Gastrocnemius medialis (tissue), 4 donors: Measurements from ENCODE around the gene ANKRD13B. TPM values are rescaled to one million over a fixed set of nuclear protein-coding genes. Genes with fewer than 3 reads are reported as not detected.
A peak's percentile ranks its signal among the peaks of the same experiment; 100 is the strongest.

Experiments
- ATAC-seq, 2 donors: fragments of 150-250 bp; one replicate each; pipeline ENCODE4 v1.9.1; 2016
- DNase-seq, 2 donors: peaks; one replicate each; pipeline ENCODE4 v3.0.0-alpha.2; 2019
- H3K27ac ChIP-seq, 4 donors: fragments of 200-600 bp; sonication (generic); 1 replicate in 1 of 4; 2 replicates in 3 of 4; pipeline ENCODE4 v1.5.1; 2016 to 2018; ENCODE audit warnings: mild to moderate bottlenecking in 2 of 4, moderate library complexity in 1 of 4
- H3K27me3 ChIP-seq, 3 donors: fragments of 200-600 bp; sonication (generic) in 2 of 3; 1 replicate in 1 of 3; 2 replicates in 2 of 3; pipeline versions ENCODE4 v1.5.1 to v1.6.0; 2016 to 2019; ENCODE audit warnings: mild to moderate bottlenecking in 1 of 3, moderate library complexity in 1 of 3
- H3K36me3 ChIP-seq, 2 donors: fragments of 200-600 bp; sonication (generic) in 1 of 2; one replicate each; pipeline ENCODE4 v1.5.1; 2017 to 2018
- H3K4me1 ChIP-seq, 2 donors: fragments of 200-600 bp; sonication (generic) in 1 of 2; one replicate each; pipeline ENCODE4 v1.5.1; 2016 to 2017; ENCODE audit warnings: mild to moderate bottlenecking in 2 of 2
- H3K4me3 ChIP-seq, 4 donors: fragments of 200-600 bp; sonication (generic) in 3 of 4; 1 replicate in 1 of 4; 2 replicates in 3 of 4; pipeline ENCODE4 v1.5.1; 2016 to 2019; ENCODE audit warnings: mild to moderate bottlenecking in 2 of 4
- H3K9me3 ChIP-seq, 3 donors: fragments of 200-600 bp; sonication (generic) in 2 of 3; 1 replicate in 1 of 3; 2 replicates in 2 of 3; pipeline ENCODE4 v1.5.1; 2016 to 2019
- POLR2A ChIP-seq, 2 donors: fragments of 450-650 bp; IDR thresholded peaks; one replicate each; pipeline ENCODE4 v1.6.1; 2017; ENCODE audit warnings: antibody characterized with exemption in 2 of 2, mild to moderate bottlenecking in 2 of 2, moderate library complexity in 2 of 2
- in situ Hi-C, 4 donors: fragments of 200-750 bp; cut with MboI; loops; one replicate each; pipeline versions ENCODE4 v1.15.0 to v1.8.0; 2017; ENCODE audit warnings: low sequenced_read_pairs in 4 of 4
- intact Hi-C: fragments of 100-400 bp; cut with DNase I; formaldehyde crosslinking; loops from one replicate; pipeline ENCODE4 v1.15.1; 2023; ENCODE audit warnings: low total_unique reads
- total RNA-seq, 4 donors: library from RNA; depleted of rRNA; stranded (reverse); fragments of >200 nt; gene quantifications; one replicate each; pipeline versions ENCODE4 v1.1.0 to v1.2.3, GENCODE V29; 2016
- TF ChIP-seq, protein P1 (sequence below), 5 experiments: fragments of 450-650 bp in 3 of 5; fragments of 200-600 bp in 2 of 5; sonication (generic) in 2 of 5; IDR thresholded peaks in 4 of 5; conservative IDR thresholded peaks in 1 of 5; 1 replicate in 4 of 5; 2 replicates in 1 of 5; pipeline ENCODE4 v1.5.1; 2016 to 2019; ENCODE audit warnings: antibody characterized with exemption in 5 of 5, mild to moderate bottlenecking in 3 of 5, moderate library complexity in 3 of 5

ANKRD13B gene
- total RNA-seq, 4 donors from 2014 or later = 8.2 to 11.5 (median 9.2) TPM

DNA sequence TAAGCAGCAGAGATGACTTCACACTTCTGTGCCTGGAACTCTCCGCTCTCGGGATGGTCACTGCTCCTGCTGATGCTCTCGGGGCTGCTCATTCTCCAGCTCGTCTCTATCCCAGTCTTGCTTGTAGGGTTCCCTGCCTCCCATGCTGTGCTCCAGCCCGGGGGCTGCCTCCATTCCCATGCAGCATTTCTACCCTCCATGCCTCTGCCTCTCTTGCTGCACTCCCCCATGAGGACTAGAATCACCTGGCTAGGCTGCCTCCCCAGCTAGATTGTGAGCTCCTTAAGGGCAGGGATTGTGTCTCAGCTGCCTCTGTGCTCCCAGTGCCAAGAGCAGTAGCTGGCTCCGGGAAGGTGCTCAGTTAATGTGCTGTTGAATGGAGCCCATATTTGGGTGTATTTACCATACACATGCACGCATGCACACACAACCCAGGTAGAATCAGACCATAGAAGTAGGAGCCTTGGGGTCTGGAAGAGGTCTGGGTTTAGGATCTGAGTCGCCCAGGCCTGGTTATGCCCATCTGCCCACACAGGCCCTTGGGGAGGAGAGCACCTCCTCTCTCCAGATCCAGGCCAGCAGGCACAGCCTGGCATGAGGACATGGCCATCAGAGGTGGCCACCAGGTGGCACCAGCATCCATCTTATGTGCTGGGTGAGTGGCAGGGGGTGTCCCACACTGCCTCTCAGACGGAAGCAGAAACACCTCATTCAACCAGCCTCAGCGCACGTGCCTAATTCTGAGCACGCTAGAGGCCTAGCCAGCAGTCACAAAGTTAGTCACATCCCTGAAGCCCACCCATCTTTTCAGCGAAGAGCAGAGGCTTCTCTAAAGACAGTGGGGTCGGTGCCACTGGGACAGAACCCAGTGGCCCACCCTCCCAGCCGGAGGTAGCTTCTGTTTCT lies 12.8 kb upstream of the ANKRD13B start:
- no peaks in the 10 kb centered on the region for H3K27me3 ChIP-seq
- ATAC-seq (peak; percentile 76 to 92), DNase-seq (peak; percentile 62 to 83)
- intact Hi-C loops = loop anchor here (1.0 to 10.0 kb wide), 6 partner anchors 11 to 513 kb away; partner anchors contain the start of gene SSH2
- TF ChIP-seq, protein P1, sequence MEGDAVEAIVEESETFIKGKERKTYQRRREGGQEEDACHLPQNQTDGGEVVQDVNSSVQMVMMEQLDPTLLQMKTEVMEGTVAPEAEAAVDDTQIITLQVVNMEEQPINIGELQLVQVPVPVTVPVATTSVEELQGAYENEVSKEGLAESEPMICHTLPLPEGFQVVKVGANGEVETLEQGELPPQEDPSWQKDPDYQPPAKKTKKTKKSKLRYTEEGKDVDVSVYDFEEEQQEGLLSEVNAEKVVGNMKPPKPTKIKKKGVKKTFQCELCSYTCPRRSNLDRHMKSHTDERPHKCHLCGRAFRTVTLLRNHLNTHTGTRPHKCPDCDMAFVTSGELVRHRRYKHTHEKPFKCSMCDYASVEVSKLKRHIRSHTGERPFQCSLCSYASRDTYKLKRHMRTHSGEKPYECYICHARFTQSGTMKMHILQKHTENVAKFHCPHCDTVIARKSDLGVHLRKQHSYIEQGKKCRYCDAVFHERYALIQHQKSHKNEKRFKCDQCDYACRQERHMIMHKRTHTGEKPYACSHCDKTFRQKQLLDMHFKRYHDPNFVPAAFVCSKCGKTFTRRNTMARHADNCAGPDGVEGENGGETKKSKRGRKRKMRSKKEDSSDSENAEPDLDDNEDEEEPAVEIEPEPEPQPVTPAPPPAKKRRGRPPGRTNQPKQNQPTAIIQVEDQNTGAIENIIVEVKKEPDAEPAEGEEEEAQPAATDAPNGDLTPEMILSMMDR (IDR thresholded peaks at IDR 0.05 in 4 of 5, conservative IDR thresholded peaks at IDR 0.05 in 1 of 5) = peak; percentile 82 to 95 (median 94)
- TF ChIP-seq POLR2A (IDR thresholded peaks at IDR 0.05) = no peak
- peaks cover 0 to 71% of the 10 kb centered on the region in 2 donors for H3K36me3 ChIP-seq
- peak overlapping the region in 3 of 4 donors; percentile 2 to 53 (median 31) for H3K27ac ChIP-seq
- in situ Hi-C loops = loop anchor here in 2 of 4 donors (10.0 to 25.0 kb wide), 2 partner anchors 205 to 357 kb away; partner anchors contain the start of genes EFCAB5 (in 1 of the 2) and SSH2 (in 1 of the 2)
- H3K4me1 ChIP-seq = peaks cover 23 to 28% of the 10 kb centered on the region in 2 donors
- no peaks in the 10 kb centered on the region for H3K9me3 ChIP-seq
- H3K4me3 ChIP-seq = no peak overlapping the region

DNA sequence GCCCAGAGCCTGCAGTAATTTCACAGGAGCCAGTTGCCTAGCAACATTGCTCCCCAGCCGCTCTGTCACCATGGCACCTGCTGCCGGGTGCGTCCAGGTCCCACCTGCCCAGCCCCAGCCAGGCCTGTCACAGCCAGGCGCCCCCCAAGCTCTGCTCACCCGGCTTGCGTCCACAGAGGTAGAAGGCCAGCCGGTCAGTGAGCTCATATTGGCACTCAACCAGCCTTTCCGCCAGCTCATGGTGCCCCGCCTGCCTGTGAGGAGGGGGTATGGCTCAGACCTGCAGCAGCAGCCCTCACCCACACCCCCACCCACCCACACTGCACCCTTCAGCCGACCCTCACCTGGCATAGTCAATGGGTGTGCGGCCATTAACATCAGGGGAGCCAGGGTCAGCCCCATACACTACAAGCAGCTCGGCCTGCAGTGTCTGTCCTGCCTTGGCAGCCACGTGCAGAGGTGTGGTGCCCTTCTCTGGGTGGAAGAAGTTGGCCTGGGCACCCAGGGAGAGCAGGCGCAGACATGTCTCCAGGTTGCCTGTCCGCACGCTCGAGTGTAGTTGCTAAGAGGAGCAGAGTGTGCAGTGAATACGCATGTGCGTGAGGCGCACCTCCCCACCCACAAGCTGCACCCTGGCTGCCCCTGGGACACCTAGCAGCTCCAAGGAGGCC lies 11.2 kb upstream of the ANKRD13B start:
- no peak overlapping the region for H3K4me3 ChIP-seq
- peak in 1 of 2 donors; percentile 17 for DNase-seq
- no peak for ATAC-seq

DNA sequence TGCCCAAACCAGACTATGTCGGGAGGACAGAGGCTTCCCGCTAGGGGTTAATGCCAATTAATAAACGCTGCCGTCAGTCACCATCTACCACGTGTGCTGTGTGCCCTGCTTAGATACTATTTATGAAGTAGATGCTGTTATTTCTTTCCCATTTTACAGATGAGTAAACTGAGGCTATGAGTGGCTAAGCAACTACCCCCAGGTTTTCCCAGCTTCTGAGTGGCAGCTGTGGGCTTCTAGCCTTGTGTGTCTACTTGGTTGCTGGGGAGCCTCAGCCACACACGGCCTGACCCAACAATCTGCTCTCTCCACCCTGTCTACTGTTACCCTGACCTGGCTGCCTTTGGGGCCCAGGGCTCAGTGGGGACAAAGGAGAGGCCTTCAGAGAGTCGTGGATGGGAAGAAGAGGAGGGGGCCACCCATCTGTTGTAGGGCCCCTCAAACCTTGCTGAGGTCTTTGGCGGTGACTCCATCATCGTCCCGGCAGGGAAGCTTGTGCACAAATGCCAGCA lies 10.6 kb upstream of the ANKRD13B start:
- H3K36me3 ChIP-seq = peaks cover 0 to 49% of the 10 kb centered on the region in 2 donors
- peaks cover 38 to 47% of the 10 kb centered on the region in 2 donors for H3K4me1 ChIP-seq
- ATAC-seq (no peak), DNase-seq (no peak)
- TF ChIP-seq, protein P1 (IDR thresholded peaks at IDR 0.05 in 4 of 5, conservative IDR thresholded peaks at IDR 0.05 in 1 of 5) = no peak
- no peak for TF ChIP-seq POLR2A (IDR thresholded peaks at IDR 0.05)
- H3K27ac ChIP-seq = peak overlapping the region in 3 of 4 donors; percentile 16 to 53 (median 26)
- no peaks in the 10 kb centered on the region for H3K9me3 ChIP-seq
- H3K27me3 ChIP-seq = no peaks in the 10 kb centered on the region
- no peak overlapping the region for H3K4me3 ChIP-seq
- in situ Hi-C loops (loop anchor here in 1 of 4 donors (25.0 kb wide), 1 partner anchor 355 kb away; the partner anchor contains the start of genes EFCAB5 and SSH2), intact Hi-C loops (loop anchor here (10.0 kb wide), 1 partner anchor 442 kb away; no protein-coding TSS in a partner anchor)

More for the DNA sequence above, 11.2 kb upstream of the ANKRD13B start:
- Histone ChIP-seq H3K36me3 (peaks cover 0 to 55% of the 10 kb centered on the region in 2 donors), H3K27me3 (no peaks in the 10 kb centered on the region), H3K9me3 (no peaks in the 10 kb centered on the region), H3K4me1 (peaks cover 33 to 41% of the 10 kb centered on the region in 2 donors), H3K27ac (peak overlapping the region in 2 of 4 donors; percentile 5 to 53)
- no peak for TF ChIP-seq POLR2A (IDR thresholded peaks at IDR 0.05)
- TF ChIP-seq, protein P1 (IDR thresholded peaks at IDR 0.05 in 4 of 5, conservative IDR thresholded peaks at IDR 0.05 in 1 of 5) = no peak
- in situ Hi-C loops (loop anchor here in 1 of 4 donors (25.0 kb wide), 1 partner anchor 356 kb away; the partner anchor contains the start of genes EFCAB5 and SSH2), intact Hi-C loops (loop anchor here (2.0 to 10.0 kb wide), 4 partner anchors 197 to 511 kb away; partner anchors contain the start of gene SSH2)

DNA sequence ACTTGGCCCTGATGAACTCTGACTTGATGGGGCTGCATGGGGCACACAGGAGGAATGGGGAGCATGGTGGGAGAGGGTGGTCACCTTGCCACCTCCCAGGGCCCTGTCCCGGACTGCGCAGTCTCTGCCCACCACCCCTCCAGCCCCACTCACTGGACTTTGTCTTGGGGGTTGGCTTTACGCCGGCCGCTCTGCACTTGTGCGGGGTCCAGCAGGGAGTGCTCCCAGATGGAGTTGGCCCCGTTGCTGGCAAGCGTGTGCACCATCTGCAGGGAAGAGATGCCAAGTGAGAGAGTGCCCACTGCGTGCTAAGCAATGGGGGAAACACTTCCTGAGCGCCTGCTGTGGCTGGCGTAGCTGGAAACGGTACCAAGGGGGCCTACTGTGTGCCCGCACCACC lies 10.2 kb upstream of the ANKRD13B start:
- H3K27ac ChIP-seq = peak overlapping the region in 2 of 4 donors; percentile 16 to 53

More for the DNA sequence above, 10.2 kb upstream of the ANKRD13B start:
- intact Hi-C loops (loop anchor here (10.0 kb wide), 1 partner anchor 442 kb away; no protein-coding TSS in a partner anchor), in situ Hi-C loops (loop anchor here in 1 of 4 donors (25.0 kb wide), 1 partner anchor 355 kb away; the partner anchor contains the start of genes EFCAB5 and SSH2)
- ATAC-seq (no peak), DNase-seq (no peak)
- no peaks in the 10 kb centered on the region for H3K9me3 ChIP-seq
- no peak overlapping the region for H3K4me3 ChIP-seq
- no peak for TF ChIP-seq POLR2A (IDR thresholded peaks at IDR 0.05)
- TF ChIP-seq, protein P1 (IDR thresholded peaks at IDR 0.05 in 4 of 5, conservative IDR thresholded peaks at IDR 0.05 in 1 of 5) = no peak
- no peaks in the 10 kb centered on the region for H3K27me3 ChIP-seq
- H3K36me3 ChIP-seq = peaks cover 0 to 45% of the 10 kb centered on the region in 2 donors
- peaks cover 43 to 52% of the 10 kb centered on the region in 2 donors for H3K4me1 ChIP-seq
